H1 (cell line): ENCODE measurements around the gene SOST.

Experiments
- KDM4A ChIP-seq: IDR thresholded peaks from one replicate; pipeline ENCODE4 v1.7.1; 2012; ENCODE audit warnings: low read depth, mild to moderate bottlenecking, moderate library complexity, low read length, inconsistent platforms; ENCODE audit not compliant: severe bottlenecking
- TAF1 ChIP-seq: IDR thresholded peaks from 2 replicates; pipeline ENCODE4 v1.6.1; 2011; ENCODE audit warnings: mild to moderate bottlenecking, low read depth, low read length
- TF ChIP-seq, protein P1 (sequence below), 3 experiments: IDR thresholded peaks; 1 replicate in 2 of 3; 2 replicates in 1 of 3; pipeline versions ENCODE4 v1.5.1 to v1.6.1; 2011; ENCODE audit warnings: low read length in 3 of 3, mild to moderate bottlenecking in 3 of 3, inconsistent platforms in 2 of 3, low read depth in 1 of 3, moderate library complexity in 1 of 3; ENCODE audit not compliant: insufficient read depth in 1 of 3; ENCODE audit errors: control extremely low read depth in 1 of 3

DNA sequence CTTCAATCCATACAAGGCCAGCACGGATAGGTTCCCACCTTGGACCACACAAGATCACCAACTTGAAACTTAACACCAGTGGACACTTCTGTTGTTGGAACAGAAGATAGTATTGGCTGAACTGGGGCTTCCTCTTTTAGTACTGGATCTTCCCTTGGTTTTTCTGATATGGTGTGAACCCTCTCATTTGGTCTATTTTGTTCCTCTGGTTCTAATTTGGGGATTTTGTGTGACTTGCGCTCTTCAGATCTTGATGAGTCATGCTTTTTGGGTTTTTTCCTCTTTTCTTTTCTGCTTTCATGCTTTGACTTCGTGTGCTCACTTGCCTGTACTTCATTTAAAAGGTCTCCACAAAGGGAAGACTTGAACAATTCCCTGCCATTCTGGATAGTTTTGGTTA, 39.0 kb downstream of the SOST start:
- TF ChIP-seq KDM4A (no peak), TAF1 (no peak)
- TF ChIP-seq, protein P1, sequence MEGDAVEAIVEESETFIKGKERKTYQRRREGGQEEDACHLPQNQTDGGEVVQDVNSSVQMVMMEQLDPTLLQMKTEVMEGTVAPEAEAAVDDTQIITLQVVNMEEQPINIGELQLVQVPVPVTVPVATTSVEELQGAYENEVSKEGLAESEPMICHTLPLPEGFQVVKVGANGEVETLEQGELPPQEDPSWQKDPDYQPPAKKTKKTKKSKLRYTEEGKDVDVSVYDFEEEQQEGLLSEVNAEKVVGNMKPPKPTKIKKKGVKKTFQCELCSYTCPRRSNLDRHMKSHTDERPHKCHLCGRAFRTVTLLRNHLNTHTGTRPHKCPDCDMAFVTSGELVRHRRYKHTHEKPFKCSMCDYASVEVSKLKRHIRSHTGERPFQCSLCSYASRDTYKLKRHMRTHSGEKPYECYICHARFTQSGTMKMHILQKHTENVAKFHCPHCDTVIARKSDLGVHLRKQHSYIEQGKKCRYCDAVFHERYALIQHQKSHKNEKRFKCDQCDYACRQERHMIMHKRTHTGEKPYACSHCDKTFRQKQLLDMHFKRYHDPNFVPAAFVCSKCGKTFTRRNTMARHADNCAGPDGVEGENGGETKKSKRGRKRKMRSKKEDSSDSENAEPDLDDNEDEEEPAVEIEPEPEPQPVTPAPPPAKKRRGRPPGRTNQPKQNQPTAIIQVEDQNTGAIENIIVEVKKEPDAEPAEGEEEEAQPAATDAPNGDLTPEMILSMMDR (IDR thresholded peaks at IDR 0.05; ENCODE audit: control extremely low read depth in 1 of 3, insufficient read depth in 1 of 3, low read depth in 1 of 3, low read length in 3 of 3): no peak
